ENCODE measurements around the gene CHRNE. TPM values are rescaled to one million over a fixed set of nuclear protein-coding genes. Genes with fewer than 3 reads are reported as not detected.

The CHRNE gene
- total RNA-seq, 2 donors from 2014 or later: 0.33 to 1.8 TPM

DNA sequence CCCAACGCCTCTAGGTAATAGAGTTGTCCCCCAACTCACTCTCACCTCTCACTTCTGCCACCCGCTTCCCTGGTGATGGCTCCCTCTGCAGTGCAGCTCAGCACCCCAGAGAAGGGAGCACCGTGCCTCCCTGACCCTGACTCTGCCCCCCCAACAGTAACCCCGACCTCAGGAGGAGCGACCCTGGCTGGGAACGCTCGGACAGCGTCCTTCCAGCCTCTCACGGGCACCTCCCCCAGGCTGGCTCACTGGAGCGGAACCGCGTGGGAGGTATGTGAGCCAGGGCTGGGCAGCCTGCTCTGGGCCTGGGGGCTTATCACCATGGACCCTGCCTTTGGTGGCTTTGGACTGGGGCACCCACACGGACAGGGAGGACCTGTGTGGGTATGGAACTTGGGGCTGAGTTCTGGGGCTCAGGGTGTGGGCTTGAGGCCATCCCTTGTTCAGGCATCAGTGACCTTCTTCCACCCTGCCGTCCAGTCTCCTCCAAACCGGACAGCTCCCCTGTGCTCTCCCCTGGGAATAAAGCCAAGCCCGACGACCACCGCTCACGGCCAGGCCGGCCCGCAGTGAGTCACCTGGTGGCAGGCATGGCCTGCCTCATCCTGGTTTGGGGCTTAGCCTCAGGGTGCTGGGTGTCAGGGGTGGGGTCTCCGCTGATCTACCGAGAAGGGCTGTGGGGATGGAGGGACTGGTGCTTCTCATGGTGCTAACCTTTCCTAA lies 10.2 kb downstream of the CHRNE start:
- Histone ChIP-seq H3K36me3 (replicated peaks in 1 of 2; ENCODE audit: insufficient read depth in 1 of 2, low read depth in 2 of 2) (peaks cover 0 to 27% of the 10 kb centered on the region in 2 donors), H3K27me3 (no peaks in the 10 kb centered on the region), H3K4me3 (no peak overlapping the region), H3K4me1 (no peaks in the 10 kb centered on the region), H3K9me3 (no peaks in the 10 kb centered on the region), H3K27ac (no peak overlapping the region)
- ATAC-seq (no peak), DNase-seq (no peak)
- WGBS, 2 donors: 88% methylated on average over 4 to 22 of the region's 23 CpGs
- intact Hi-C loops (cut with DNase I): loop anchor here (10.0 kb wide), 1 partner anchor 188 kb away; the partner anchor contains the start of gene PELP1
- TF ChIP-seq, protein P1, sequence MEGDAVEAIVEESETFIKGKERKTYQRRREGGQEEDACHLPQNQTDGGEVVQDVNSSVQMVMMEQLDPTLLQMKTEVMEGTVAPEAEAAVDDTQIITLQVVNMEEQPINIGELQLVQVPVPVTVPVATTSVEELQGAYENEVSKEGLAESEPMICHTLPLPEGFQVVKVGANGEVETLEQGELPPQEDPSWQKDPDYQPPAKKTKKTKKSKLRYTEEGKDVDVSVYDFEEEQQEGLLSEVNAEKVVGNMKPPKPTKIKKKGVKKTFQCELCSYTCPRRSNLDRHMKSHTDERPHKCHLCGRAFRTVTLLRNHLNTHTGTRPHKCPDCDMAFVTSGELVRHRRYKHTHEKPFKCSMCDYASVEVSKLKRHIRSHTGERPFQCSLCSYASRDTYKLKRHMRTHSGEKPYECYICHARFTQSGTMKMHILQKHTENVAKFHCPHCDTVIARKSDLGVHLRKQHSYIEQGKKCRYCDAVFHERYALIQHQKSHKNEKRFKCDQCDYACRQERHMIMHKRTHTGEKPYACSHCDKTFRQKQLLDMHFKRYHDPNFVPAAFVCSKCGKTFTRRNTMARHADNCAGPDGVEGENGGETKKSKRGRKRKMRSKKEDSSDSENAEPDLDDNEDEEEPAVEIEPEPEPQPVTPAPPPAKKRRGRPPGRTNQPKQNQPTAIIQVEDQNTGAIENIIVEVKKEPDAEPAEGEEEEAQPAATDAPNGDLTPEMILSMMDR (IDR thresholded peaks at IDR 0.05): no peak
- TF ChIP-seq POLR2A (IDR thresholded peaks at IDR 0.05): no peak

DNA sequence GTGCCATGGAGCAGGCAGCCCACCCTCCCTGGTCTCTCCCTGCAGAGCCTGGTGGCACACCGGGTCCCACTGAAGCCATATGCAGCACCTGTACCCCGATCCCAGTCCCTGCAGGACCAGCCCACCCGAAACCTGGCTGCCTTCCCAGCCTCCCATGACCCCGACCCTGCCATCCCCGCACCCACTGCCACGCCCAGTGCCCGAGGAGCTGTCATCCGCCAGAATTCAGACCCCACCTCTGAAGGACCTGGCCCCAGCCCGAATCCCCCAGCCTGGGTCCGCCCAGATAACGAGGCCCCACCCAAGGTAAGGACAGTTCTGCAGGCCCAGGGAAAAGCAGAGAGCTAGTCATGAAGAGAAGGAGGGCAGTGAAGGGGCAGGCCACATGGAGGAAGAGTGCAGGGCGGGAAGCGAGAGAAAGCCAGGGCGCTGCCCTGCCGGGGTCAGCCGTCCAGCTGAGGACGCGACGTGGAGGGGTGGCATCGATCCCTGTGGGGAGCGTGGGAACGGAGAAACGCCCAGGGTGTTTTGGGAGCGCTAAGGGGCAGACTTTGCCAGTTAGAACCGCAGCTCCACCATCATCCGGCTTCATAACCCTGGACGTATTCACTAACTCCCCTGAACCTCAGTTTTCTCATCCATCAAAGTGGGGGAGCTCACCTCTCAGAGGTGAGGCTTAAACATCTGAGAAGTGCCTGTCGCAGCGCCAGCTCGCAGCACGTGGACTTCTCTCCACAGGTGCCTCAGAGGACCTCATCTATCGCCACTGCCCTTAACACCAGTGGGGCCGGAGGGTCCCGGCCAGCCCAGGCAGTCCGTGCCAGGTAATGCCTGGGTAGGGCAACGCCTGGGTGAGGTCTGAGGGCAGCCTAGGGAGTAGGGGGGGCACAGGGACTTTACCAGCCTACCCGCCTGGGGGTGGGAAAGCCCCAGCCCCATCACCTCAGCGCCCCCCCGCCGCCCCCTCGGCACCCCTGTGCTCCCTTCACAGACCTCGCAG lies 11.2 kb downstream of the CHRNE start:
- H3K9me3 ChIP-seq: no peaks in the 10 kb centered on the region
- ATAC-seq (no peak), DNase-seq (no peak)
- WGBS, 2 donors: 90 to 91% methylated on average over 34 to 38 of the region's 42 CpGs
- H3K36me3 ChIP-seq (replicated peaks in 1 of 2; ENCODE audit: insufficient read depth in 1 of 2, low read depth in 2 of 2): peaks cover 0 to 32% of the 10 kb centered on the region in 2 donors
- intact Hi-C loops (cut with DNase I): loop anchor here (10.0 kb wide), 1 partner anchor 187 kb away; the partner anchor contains the start of gene PELP1
- no peak overlapping the region for H3K4me3 ChIP-seq
- TF ChIP-seq, protein P1 (IDR thresholded peaks at IDR 0.05): no peak
- no peak for TF ChIP-seq POLR2A (IDR thresholded peaks at IDR 0.05)
- H3K27me3 ChIP-seq: no peaks in the 10 kb centered on the region
- H3K4me1 ChIP-seq: no peaks in the 10 kb centered on the region
- H3K27ac ChIP-seq: no peak overlapping the region

DNA sequence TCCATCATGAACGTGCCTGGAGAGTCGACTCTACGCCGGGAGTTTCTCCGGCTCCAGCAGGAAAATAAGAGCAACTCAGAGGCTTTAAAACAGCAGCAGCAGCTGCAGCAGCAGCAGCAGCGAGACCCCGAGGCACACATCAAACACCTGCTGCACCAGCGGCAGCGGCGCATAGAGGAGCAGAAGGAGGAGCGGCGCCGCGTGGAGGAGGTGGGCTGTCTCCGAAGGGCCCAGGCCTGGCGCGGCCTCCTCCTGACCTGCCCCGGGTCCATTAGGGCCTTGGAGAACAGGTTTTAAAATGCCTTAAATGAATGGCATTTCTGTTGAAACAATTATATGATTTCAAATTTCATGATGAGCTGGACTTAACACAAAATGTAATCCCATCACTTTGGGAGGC lies 15.3 kb downstream of the CHRNE start:
- DNase-seq (no peak), ATAC-seq (no peak)
- H3K9me3 ChIP-seq: no peaks in the 10 kb centered on the region
- WGBS, 2 donors: 93 to 94% methylated on average over 17 to 18 of the region's 18 CpGs
- no peaks in the 10 kb centered on the region for H3K27me3 ChIP-seq
- H3K4me3 ChIP-seq: no peak overlapping the region
- H3K4me1 ChIP-seq: no peaks in the 10 kb centered on the region
- H3K36me3 ChIP-seq (replicated peaks in 1 of 2; ENCODE audit: insufficient read depth in 1 of 2, low read depth in 2 of 2): peaks cover 0 to 38% of the 10 kb centered on the region in 2 donors
- intact Hi-C loops (cut with DNase I): loop anchor here (5.0 kb wide), 1 partner anchor 100 kb away; the partner anchor contains the start of genes GLTPD2 and VMO1
- TF ChIP-seq, protein P1 (IDR thresholded peaks at IDR 0.05): no peak
- no peak for TF ChIP-seq POLR2A (IDR thresholded peaks at IDR 0.05)
- H3K27ac ChIP-seq: no peak overlapping the region

DNA sequence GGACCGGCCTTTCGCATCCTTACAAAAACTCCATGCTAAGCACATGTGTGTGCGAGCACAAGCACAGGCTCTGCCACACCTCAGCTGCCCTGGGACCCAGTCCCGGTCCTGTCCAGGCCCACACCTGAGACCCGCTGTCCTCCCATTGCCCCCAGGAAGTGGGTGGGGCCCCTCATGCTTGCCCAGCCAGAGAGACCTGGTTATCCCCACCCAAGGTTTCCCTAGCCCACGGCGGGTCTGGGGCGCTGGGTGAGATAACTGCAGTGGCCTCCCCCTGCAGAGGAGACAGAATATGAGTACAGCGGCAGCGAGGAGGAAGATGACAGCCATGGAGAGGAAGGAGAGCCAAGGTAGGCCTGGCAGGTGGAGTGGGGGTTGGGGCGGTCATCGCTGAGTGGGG lies 16.1 kb downstream of the CHRNE start:
- H3K36me3 ChIP-seq (replicated peaks in 1 of 2; ENCODE audit: insufficient read depth in 1 of 2, low read depth in 2 of 2): peaks cover 0 to 34% of the 10 kb centered on the region in 2 donors
- DNase-seq: no peak
- intact Hi-C loops (cut with DNase I): loop anchor here (5.0 kb wide), 1 partner anchor 100 kb away; the partner anchor contains the start of genes GLTPD2 and VMO1

More for the DNA sequence above, 16.1 kb downstream of the CHRNE start:
- Histone ChIP-seq H3K4me1 (no peaks in the 10 kb centered on the region), H3K9me3 (no peaks in the 10 kb centered on the region), H3K27ac (no peak overlapping the region), H3K27me3 (no peaks in the 10 kb centered on the region), H3K4me3 (no peak overlapping the region)
- no peak for ATAC-seq
- WGBS, 2 donors: 87 to 96% methylated on average over 11 to 12 of the region's 12 CpGs
- TF ChIP-seq, protein P1 (IDR thresholded peaks at IDR 0.05): no peak
- no peak for TF ChIP-seq POLR2A (IDR thresholded peaks at IDR 0.05)

Measured in body of pancreas (tissue), 4 donors.